Neural cell (in vitro differentiated cells): Measurements from ENCODE around the gene MRTFB. TPM values are rescaled to one million over a fixed set of nuclear protein-coding genes. Genes with fewer than 3 reads are reported as not detected.

ENCODE experiments used
- H2AFZ ChIP-seq: fragments of 200-600, 300-800 bp; sonication (generic), shearing (Covaris generic); 2 replicates; pipeline ENCODE4 v1.6.0; 2014; ENCODE audit warnings: low read depth, mild to moderate bottlenecking, antibody characterized with exemption, low read length, moderate library complexity
- H3F3A ChIP-seq: fragments of 200-600 bp; shearing (Covaris generic); 2 replicates; pipeline ENCODE4 v1.6.1; 2016; ENCODE audit warnings: mild to moderate bottlenecking, moderate library complexity, mixed read lengths, antibody characterized with exemption, low read length; ENCODE audit not compliant: insufficient read depth, poor library complexity, severe bottlenecking
- H3K27ac ChIP-seq: fragments of 200-600, 300-800 bp; sonication (generic), shearing (Covaris generic); 2 replicates; pipeline ENCODE4 v1.5.1; 2014; ENCODE audit warnings: mild to moderate bottlenecking, low read length, moderate library complexity
- H3K27me3 ChIP-seq: fragments of 300-800, 200-600 bp; sonication (generic), shearing (Covaris generic); 2 replicates; pipeline ENCODE4 v1.6.0; 2014; ENCODE audit warnings: mild to moderate bottlenecking, low read depth, low read length, moderate library complexity; ENCODE audit not compliant: insufficient read depth
- H3K36me3 ChIP-seq: fragments of 300-800, 200-600 bp; sonication (generic), shearing (Covaris generic); 2 replicates; pipeline ENCODE4 v1.5.1; 2014; ENCODE audit warnings: mild to moderate bottlenecking, antibody characterized with exemption, low read length, moderate library complexity; ENCODE audit not compliant: insufficient read depth
- H3K4me2 ChIP-seq: fragments of 300-800, 200-600 bp; sonication (generic), shearing (Covaris generic); 2 replicates; pipeline ENCODE4 v1.6.0; 2014; ENCODE audit warnings: mild to moderate bottlenecking, low read length
- H3K4me3 ChIP-seq: fragments of 300-800, 200-600 bp; sonication (generic), shearing (Covaris generic); 2 replicates; pipeline ENCODE4 v1.5.1; 2014; ENCODE audit warnings: mild to moderate bottlenecking, low read length, moderate library complexity
- H3K79me2 ChIP-seq: fragments of 200-600 bp; shearing (Covaris generic); replicated peaks from 2 replicates; pipeline ENCODE4 v1.6.0; 2014; ENCODE audit warnings: mild to moderate bottlenecking, low read length, moderate library complexity; ENCODE audit not compliant: insufficient read depth
- H3K9ac ChIP-seq: fragments of 300-800, 200-600 bp; sonication (generic), shearing (Covaris generic); 2 replicates; pipeline ENCODE4 v1.6.1; 2016; ENCODE audit warnings: mild to moderate bottlenecking, low read length, mixed read lengths
- H3K9me2 ChIP-seq: fragments of 200-600 bp; shearing (Covaris generic); 2 replicates; pipeline ENCODE4 v1.6.1; 2016; ENCODE audit warnings: mild to moderate bottlenecking, low read length, mixed read lengths; ENCODE audit not compliant: insufficient read depth
- H3K9me3 ChIP-seq: fragments of 200-600, 300-800 bp; sonication (generic), shearing (Covaris generic); 2 replicates; pipeline ENCODE4 v1.6.1; 2016; ENCODE audit warnings: mild to moderate bottlenecking, mixed run types, low read length, moderate library complexity, mixed read lengths
- H4K20me1 ChIP-seq: fragments of 200-600 bp; shearing (Covaris generic); 2 replicates; pipeline ENCODE4 v1.6.1; 2016; ENCODE audit warnings: mild to moderate bottlenecking, mixed run types; ENCODE audit not compliant: insufficient read depth
- EP300 ChIP-seq: fragments of 450-650 bp; conservative IDR thresholded peaks from 2 replicates; pipeline ENCODE4 v1.6.1; 2014; ENCODE audit warnings: antibody characterized with exemption, mild to moderate bottlenecking, moderate library complexity; ENCODE audit not compliant: poor library complexity, severe bottlenecking
- EZH2 ChIP-seq: fragments of 200-600, 300-800 bp; shearing (Covaris generic), sonication (generic); IDR thresholded peaks from 2 replicates; pipeline ENCODE4 v1.6.1; 2014; ENCODE audit warnings: antibody characterized with exemption, low read length, borderline replicate concordance, mild to moderate bottlenecking; ENCODE audit not compliant: insufficient read depth, poor library complexity, severe bottlenecking
- MXI1 ChIP-seq: fragments of 450-650 bp; conservative IDR thresholded peaks from 2 replicates; pipeline ENCODE4 v1.6.1; 2014; ENCODE audit warnings: antibody characterized with exemption, mild to moderate bottlenecking; ENCODE audit not compliant: poor library complexity, severe bottlenecking
- POLR2AphosphoS5 ChIP-seq: IDR thresholded peaks from 2 replicates; pipeline ENCODE4 v1.6.1; 2012
- RAD21 ChIP-seq: fragments of 450-650 bp; conservative IDR thresholded peaks from 2 replicates; pipeline ENCODE4 v1.6.1; 2014; ENCODE audit warnings: antibody characterized with exemption, mild to moderate bottlenecking, moderate library complexity
- REST ChIP-seq: IDR thresholded peaks from 2 replicates; pipeline ENCODE4 v1.6.1; 2012; ENCODE audit warnings: borderline replicate concordance
- SMC3 ChIP-seq: fragments of 450-650 bp; conservative IDR thresholded peaks from 2 replicates; pipeline ENCODE4 v1.6.1; 2014; ENCODE audit warnings: antibody characterized with exemption, mild to moderate bottlenecking, moderate library complexity; ENCODE audit not compliant: poor library complexity
- TAF1 ChIP-seq: IDR thresholded peaks from 2 replicates; pipeline ENCODE4 v1.6.1; 2012; ENCODE audit warnings: low read depth
- polyA plus RNA-seq: library from polyadenylated mRNA; depleted of rRNA; stranded (reverse); fragments of >200 nt; gene quantifications from 2 replicates; pipeline ENCODE4 v1.2.3, GENCODE V29; 2014
- TF ChIP-seq, protein P1 (sequence below): fragments of 450-650 bp; IDR thresholded peaks from 2 replicates; pipeline ENCODE4 v1.5.1; 2014; ENCODE audit warnings: antibody characterized with exemption, mild to moderate bottlenecking, moderate library complexity; ENCODE audit not compliant: poor library complexity, severe bottlenecking

The MRTFB gene
- polyA plus RNA-seq, 1 donor from 2014 or later = 18.6 TPM

DNA sequence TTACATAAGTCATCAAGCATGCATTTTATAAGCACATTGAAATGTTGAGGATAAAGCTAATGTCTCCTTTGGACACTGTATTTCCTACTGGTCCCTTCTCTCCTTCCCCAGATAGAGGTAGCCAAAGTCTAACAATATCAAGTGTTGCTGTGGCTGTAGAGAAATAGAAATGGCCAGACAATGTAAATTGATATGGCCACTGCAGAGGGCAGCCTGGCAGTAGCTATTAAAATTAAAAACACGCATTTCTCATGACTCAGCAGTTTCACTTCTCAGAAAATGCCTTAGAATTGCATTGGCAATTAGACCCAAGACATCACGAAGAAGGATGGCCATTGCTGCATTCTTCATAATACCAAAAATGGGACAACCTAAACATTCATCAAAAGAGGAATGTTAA is 46.8 kb upstream of the MRTFB start:
- TF ChIP-seq, protein P1, sequence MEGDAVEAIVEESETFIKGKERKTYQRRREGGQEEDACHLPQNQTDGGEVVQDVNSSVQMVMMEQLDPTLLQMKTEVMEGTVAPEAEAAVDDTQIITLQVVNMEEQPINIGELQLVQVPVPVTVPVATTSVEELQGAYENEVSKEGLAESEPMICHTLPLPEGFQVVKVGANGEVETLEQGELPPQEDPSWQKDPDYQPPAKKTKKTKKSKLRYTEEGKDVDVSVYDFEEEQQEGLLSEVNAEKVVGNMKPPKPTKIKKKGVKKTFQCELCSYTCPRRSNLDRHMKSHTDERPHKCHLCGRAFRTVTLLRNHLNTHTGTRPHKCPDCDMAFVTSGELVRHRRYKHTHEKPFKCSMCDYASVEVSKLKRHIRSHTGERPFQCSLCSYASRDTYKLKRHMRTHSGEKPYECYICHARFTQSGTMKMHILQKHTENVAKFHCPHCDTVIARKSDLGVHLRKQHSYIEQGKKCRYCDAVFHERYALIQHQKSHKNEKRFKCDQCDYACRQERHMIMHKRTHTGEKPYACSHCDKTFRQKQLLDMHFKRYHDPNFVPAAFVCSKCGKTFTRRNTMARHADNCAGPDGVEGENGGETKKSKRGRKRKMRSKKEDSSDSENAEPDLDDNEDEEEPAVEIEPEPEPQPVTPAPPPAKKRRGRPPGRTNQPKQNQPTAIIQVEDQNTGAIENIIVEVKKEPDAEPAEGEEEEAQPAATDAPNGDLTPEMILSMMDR = no peak
- no peak for TF ChIP-seq RAD21
- no peak for TF ChIP-seq SMC3
- no peak for TF ChIP-seq TAF1
- no peak for TF ChIP-seq EZH2
- no peak for TF ChIP-seq REST
- no peak for TF ChIP-seq EP300
- no peak for TF ChIP-seq MXI1
- no peak for TF ChIP-seq POLR2AphosphoS5
- H3K4me2 ChIP-seq = no peak overlapping the region

GRCh38 chr16:14026572-14027285 is 44.4 kb upstream of the MRTFB start:
- H3K9me3 ChIP-seq = no peaks in the 10 kb centered on the region
- no peaks in the 10 kb centered on the region for H4K20me1 ChIP-seq
- H3K27me3 ChIP-seq = no peaks in the 10 kb centered on the region
- H2AFZ ChIP-seq = no peak overlapping the region
- H3K27ac ChIP-seq = no peak overlapping the region
- TF ChIP-seq RAD21 = no peak
- TF ChIP-seq EZH2 = no peak
- no peak for TF ChIP-seq REST
- TF ChIP-seq EP300 = no peak
- no peak for TF ChIP-seq MXI1
- TF ChIP-seq, protein P1 = no peak
- TF ChIP-seq SMC3 = no peak
- no peak for TF ChIP-seq POLR2AphosphoS5
- TF ChIP-seq TAF1 = no peak
- no peak overlapping the region for H3K9ac ChIP-seq
- no peaks in the 10 kb centered on the region for H3K79me2 ChIP-seq
- H3F3A ChIP-seq = no peaks in the 10 kb centered on the region
- H3K4me2 ChIP-seq = no peak overlapping the region
- H3K36me3 ChIP-seq = no peaks in the 10 kb centered on the region
- H3K4me3 ChIP-seq = no peak overlapping the region
- H3K9me2 ChIP-seq = no peaks in the 10 kb centered on the region

More for the DNA sequence above, 46.8 kb upstream of the MRTFB start:
- H3K27me3 ChIP-seq = no peaks in the 10 kb centered on the region
- no peak overlapping the region for H3K4me3 ChIP-seq
- no peak overlapping the region for H2AFZ ChIP-seq
- H3K79me2 ChIP-seq = no peaks in the 10 kb centered on the region
- H4K20me1 ChIP-seq = no peaks in the 10 kb centered on the region
- no peaks in the 10 kb centered on the region for H3K36me3 ChIP-seq
- no peaks in the 10 kb centered on the region for H3K9me3 ChIP-seq
- H3K27ac ChIP-seq = no peak overlapping the region
- H3K9me2 ChIP-seq = no peaks in the 10 kb centered on the region
- H3K9ac ChIP-seq = no peak overlapping the region
- H3F3A ChIP-seq = no peaks in the 10 kb centered on the region
